ENCODE results near the gene OR7G1.

- no peak for TF ChIP-seq CTCF (IDR thresholded peaks at IDR 0.05 in 4 of 5, conservative IDR thresholded peaks at IDR 0.05 in 1 of 5)
- no peak for TF ChIP-seq POLR2A (IDR thresholded peaks at IDR 0.05)
These were observed 28.8 kb downstream of the OR7G1 start, which contains the start of gene OR1M1 for GRCh38 chr19:9086761-9087160.

Measured in gastrocnemius medialis (tissue), 4 donors.